PC-3 (cell line): Measurements from ENCODE around the gene TOMM34.

Experiments
- EZH2 ChIP-seq: fragments of 300-600 bp; sonication (generic); IDR thresholded peaks from one replicate; pipeline ENCODE4 v1.6.1; 2017; ENCODE audit warnings: antibody characterized with exemption, mild to moderate bottlenecking, low read length; ENCODE audit not compliant: unreplicated experiment
- TF ChIP-seq, protein P1 (sequence below): fragments of 300-600 bp; sonication (generic); conservative IDR thresholded peaks from 2 replicates; pipeline ENCODE4 v1.5.1; 2017; ENCODE audit warnings: antibody characterized with exemption, low read depth, mild to moderate bottlenecking, low read length

DNA sequence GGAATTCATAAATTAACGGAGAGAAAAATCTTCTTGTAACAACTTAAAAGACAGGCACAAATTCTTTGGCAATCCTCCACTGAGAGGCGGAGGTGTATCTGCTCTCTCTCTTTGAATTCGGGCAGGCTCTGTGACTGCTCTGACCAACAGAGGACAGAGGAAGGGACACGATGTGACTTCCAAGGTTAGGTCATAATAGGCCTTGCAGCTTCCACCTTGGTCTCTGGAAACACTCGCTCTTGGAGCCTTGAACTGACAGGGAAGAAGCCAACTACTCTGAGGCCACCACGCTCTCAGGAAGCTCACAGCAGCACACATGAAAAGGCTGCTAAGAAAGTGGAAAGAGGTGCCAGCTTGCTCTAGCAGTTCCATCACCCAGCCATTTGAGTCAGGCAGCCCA, 14.9 kb downstream of the TOMM34 start:
- TF ChIP-seq, protein P1, sequence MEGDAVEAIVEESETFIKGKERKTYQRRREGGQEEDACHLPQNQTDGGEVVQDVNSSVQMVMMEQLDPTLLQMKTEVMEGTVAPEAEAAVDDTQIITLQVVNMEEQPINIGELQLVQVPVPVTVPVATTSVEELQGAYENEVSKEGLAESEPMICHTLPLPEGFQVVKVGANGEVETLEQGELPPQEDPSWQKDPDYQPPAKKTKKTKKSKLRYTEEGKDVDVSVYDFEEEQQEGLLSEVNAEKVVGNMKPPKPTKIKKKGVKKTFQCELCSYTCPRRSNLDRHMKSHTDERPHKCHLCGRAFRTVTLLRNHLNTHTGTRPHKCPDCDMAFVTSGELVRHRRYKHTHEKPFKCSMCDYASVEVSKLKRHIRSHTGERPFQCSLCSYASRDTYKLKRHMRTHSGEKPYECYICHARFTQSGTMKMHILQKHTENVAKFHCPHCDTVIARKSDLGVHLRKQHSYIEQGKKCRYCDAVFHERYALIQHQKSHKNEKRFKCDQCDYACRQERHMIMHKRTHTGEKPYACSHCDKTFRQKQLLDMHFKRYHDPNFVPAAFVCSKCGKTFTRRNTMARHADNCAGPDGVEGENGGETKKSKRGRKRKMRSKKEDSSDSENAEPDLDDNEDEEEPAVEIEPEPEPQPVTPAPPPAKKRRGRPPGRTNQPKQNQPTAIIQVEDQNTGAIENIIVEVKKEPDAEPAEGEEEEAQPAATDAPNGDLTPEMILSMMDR, result no peak
- no peak for TF ChIP-seq EZH2
